DMS 273 (cell line): ENCODE measurements around the gene TAMALIN.

Experiments
- DNase-seq: peaks from one replicate; lab custom pipeline; 2025; ENCODE audit not compliant: unreplicated experiment; lab: John Stamatoyannopoulos, UW

Gene TAMALIN

DNA sequence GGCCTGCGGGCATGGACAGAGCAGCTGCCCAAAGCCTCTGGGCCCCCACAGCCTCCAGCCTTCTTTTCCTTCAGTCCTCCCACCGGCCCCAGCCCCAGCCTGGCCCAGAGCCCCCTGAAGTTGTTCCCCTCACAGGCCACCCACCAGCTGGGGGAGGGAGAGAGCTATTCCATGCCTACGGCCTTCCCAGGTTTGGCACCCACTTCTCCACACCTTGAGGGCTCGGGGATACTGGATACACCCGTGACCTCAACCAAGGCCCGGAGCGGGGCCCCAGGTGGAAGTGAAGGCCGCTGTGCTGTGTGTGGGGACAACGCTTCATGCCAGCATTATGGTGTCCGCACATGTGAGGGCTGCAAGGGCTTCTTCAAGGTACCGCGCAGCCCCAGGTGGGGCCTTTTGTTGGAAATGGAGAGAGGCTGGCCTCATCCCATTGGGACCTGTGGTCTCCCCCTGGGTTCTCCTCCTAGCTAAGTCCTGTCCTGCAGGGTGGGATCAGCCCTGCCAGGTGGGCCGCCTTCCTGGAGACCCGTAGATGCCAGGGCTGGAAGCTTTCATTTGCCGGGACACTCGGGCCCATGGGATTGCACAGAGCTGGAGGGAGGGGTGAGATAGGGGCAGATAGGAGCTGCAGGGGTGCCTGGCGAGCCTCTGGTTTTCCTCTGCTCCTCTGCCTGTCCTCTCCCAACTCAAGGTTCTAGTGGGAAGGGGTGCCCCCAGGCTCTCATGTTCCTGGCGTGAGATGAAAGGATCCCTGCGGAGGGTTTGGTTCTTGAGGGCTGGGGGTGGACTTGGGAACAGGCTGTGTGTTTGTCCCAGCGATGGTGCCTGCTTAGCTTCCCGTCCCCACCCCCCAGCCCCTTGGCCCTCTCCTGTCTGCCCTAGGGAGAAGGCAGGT is 48.3 kb downstream of the TAMALIN start:
- no peak for DNase-seq

DNA sequence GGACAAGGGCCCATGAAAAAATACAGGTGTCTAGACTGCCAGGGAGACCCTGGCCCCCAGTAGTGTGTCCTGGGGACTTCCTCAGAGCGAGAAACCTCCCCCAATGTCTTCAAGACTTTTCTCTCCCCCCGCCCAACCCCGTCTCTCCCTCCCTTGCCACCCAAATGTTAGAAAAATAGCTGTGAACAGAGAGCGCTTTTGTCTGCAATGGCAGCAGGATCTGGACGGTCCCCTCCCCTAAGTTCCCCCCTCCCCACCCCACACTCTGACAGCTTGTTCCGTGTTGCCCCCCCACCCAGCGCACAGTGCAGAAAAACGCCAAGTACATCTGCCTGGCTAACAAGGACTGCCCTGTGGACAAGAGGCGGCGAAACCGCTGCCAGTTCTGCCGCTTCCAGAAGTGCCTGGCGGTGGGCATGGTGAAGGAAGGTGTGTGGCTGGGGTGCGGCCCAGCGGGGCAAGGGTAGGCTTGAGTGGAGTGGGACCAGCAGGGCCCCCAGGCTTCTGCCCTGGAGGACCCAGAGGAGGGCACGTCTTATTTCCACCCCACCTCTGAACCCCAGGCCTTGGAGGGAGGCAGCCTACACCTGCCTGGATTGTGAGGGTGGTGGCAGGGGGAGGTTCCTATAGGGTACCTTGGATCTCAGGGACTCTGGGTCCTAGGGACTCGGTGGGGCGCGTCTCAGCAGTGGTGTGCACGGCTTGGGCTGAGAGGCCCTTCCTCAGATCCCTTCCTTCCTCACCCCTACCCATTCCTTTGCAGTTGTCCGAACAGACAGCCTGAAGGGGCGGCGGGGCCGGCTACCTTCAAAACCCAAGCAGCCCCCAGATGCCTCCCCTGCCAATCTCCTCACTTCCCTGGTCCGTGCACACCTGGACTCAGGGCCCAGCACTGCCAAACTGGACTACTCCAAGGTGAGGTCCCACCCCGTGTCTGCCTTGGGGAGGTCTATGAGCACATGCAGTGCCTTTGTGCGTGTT is 49.3 kb downstream of the TAMALIN start:
- DNase-seq, result no peak

DNA sequence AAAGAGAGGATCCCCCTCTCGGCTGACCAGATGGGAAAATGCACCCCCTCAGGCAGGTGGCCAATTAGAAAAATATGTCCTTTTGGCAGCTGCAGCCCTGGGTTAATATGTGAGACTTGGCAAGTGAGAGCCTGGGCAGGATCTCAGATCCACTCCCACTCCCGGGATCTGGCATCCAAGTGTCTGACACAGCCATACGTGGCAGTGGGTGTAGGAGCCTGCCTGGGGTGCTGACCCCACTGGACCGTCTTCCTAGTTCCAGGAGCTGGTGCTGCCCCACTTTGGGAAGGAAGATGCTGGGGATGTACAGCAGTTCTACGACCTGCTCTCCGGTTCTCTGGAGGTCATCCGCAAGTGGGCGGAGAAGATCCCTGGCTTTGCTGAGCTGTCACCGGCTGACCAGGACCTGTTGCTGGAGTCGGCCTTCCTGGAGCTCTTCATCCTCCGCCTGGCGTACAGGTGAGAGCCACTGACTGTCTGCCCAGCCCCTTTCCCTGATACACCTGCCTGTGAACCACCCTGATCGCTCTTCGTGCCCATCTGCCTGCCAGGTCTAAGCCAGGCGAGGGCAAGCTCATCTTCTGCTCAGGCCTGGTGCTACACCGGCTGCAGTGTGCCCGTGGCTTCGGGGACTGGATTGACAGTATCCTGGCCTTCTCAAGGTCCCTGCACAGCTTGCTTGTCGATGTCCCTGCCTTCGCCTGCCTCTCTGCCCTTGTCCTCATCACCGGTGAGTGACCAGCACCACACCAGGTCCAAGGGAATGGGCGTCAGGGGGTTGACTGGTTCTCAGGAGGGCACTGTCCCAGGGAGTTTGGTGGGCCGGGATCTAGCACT is 50.3 kb downstream of the TAMALIN start:
- peak; percentile 36 for DNase-seq

DNA sequence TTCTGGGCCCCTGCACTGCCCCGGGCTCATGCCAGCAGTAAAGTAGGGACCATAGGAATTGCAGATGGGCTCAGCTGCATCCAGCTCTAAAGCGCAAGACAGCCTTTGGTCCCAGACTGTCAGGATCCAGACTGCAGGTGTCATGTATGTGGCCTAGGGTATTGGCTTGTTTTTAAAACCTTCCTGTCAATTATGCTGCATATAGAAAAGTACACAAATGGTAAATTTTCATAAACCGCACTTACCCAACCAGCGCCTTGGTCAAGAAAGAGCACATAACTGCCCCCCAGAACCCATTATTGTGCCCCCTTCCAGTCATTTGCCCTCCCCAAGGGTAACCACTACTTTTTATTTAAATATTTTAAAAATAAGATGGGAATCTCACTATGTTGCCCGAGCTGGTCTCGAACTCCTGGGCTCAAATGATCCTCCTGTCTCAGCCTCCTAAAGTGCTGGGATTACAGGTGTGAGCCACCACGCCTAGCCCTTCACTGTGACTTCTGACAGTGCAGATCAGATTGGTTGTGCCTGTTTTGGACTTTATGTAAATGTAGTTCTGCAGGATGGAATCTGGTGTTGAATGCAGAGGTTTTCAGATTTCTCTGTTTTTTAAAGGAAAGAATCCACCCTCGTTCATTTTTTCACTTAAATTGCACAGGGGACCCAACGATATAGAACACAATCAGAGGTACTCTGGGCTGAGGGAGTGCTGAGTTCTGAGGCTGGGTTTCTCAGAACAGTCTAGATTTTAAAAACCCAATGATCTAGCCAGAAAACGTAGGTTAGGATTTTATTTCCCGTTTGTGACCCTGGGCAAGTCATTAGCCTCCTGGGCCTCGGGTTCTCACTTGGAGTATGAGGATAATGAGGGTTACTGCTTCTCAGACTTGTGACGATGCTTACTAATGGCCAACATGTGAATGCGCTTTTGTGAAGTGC is 51.2 kb downstream of the TAMALIN start:
- no peak for DNase-seq

DNA sequence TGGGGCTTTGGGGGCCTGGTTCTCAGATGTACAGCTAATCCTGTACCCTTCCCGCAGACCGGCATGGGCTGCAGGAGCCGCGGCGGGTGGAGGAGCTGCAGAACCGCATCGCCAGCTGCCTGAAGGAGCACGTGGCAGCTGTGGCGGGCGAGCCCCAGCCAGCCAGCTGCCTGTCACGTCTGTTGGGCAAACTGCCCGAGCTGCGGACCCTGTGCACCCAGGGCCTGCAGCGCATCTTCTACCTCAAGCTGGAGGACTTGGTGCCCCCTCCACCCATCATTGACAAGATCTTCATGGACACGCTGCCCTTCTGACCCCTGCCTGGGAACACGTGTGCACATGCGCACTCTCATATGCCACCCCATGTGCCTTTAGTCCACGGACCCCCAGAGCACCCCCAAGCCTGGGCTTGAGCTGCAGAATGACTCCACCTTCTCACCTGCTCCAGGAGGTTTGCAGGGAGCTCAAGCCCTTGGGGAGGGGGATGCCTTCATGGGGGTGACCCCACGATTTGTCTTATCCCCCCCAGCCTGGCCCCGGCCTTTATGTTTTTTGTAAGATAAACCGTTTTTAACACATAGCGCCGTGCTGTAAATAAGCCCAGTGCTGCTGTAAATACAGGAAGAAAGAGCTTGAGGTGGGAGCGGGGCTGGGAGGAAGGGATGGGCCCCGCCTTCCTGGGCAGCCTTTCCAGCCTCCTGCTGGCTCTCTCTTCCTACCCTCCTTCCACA is 52.0 kb downstream of the TAMALIN start:
- peak; percentile 90 for DNase-seq

DNA sequence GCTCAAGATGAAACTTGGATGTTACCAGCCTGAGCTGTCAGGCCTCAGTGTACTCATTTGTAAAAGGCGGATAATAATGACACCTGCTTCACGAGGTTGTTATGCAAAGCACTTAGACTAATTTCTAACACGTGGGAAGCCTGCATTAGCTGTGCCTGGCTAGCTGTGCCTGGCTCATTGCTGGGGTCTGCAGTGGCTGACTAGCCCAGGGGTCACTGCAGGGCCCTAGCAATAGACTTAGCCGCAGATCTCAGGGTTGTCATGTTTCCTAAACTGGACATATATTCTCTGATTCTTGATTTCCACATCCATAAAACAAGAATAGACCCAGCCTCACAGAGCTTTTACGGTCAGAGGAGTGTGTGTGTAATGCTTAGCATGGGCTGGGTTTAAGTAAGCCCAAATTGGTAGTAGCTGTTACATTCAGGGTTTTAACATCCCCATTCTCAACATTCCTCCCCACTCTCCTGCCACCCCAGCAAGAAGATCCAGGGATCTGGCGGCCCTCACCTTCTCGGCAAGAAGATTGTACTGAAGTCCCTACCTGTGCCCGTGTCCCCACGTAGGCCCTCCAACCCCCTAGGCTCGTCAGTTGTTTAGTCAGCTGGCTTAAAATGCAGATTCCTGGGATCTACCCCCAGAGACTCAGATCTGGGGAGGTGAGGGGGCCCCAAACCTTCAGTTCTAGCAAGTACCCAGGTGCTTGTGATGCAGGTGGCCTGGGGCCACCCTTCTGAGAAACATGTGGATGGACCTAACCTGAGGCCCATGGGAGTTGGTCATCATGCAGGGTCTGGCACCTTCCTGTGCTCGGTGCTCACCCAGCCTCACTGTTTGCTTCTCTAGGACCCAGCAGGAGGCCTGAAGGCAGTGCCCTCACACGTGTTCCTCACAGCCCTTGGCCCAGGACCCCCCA is 53.1 kb downstream of the TAMALIN start:
- no peak for DNase-seq

DNA sequence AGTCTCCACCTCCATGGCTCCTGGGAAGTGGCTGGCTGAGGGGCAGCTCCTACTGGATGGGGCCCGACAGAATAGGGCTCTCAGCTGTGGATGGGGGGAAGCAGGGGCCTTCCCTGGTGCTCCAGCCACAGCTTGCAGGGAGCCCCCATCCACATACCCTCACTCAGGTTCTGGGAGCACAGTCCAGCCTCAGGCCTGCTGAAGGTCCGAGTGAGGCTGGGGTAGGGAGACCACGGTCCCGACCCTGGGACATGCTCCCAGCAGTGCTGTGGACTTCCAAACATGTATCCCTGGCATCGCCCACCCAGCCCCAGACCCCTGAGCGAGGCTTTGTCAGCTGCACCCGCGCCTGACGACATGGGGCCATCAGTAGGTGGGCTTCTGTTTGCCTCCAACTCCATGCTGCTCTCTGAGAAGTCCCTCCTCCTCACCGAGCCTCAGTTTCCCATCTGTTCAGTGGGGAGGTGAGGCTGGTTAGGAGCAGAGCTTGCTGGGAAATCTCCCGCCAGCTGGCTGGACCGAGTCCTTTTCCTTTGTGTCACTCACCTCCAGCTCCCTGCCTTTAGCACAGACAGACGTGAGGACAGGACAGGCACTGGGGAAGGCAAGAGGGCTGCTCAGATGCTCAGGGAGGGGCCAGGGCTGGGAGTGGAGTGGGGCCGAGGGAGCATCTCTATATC is 53.9 kb downstream of the TAMALIN start:
- DNase-seq, result no peak

DNA sequence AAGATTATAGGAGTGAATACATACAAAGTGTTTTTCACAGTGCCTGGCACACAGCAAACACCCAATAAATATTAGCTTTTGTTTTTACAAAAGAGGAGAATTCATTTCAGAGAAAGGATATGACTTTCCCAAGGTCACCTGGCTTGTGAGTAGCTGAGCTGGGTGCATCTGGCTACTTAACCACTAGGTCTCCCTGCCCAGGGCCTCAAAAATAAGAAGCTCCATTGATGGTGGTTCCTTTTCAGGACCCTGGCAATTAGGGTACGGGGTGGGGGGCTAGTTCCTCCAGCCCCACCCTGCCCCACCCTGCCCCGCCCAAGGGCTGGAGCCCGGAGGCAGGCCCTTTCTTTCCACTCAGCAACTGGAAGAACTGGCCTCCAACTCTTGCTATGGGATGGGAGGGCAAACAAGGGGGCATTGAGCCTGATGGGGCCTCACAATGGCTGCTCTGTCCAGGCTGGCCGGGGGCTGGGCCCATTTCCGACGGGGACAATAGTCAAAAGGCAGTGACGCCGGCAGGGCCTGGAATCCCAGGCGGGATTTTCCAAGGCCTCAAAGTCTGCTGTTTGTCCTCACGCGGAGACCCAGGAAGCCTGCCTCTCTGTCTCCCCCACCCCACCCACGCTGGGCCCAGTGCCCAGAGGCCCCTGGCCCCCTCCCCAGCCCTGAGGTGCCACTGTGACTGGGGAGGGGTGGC is 54.9 kb downstream of the TAMALIN start:
- DNase-seq, result no peak

DNA sequence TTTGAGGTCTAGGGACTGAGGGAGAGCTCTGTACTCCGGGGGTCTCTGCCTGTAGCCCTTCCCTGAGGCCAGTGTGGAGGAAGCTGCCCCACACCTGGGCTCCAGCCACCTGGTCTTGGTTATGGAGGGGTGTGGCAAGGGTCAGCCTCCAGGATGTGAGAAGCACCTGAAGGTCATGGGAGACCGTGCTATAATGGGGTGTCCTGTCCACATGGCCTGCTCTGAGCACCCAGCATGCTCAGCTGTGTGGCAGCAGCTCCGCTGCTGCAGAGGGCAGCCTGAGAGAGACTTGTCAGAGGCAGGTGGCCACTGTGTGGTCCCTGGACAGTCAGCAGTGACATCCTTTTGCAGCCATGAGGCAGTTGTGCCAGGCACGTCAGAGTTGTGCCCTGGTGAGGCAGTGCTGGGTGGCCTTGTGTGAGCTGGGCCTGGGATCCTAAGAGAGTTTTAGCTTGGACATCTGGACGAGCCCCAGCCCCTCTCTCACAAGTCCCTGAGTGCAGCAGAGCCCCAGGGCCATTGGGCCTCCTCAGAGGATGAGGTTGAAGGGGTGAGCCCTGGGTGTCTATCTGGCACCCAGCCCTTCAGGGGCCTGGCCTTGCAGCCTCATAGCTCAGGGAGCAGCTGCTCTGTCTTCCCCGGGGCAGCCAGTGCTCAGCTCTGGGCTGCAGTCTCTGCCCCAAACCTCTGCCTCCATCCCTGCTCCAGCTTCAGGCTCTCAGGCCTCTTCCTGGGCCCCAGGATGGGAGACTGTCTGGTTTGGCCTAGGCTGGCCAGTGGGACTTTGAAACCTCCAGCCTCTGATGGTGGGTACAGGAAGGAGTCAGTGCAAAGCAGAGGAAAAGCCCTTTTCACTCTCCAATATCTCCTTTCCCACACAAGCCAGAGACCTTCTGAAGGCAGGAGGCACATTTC is 55.7 kb downstream of the TAMALIN start:
- DNase-seq, result no peak

DNA sequence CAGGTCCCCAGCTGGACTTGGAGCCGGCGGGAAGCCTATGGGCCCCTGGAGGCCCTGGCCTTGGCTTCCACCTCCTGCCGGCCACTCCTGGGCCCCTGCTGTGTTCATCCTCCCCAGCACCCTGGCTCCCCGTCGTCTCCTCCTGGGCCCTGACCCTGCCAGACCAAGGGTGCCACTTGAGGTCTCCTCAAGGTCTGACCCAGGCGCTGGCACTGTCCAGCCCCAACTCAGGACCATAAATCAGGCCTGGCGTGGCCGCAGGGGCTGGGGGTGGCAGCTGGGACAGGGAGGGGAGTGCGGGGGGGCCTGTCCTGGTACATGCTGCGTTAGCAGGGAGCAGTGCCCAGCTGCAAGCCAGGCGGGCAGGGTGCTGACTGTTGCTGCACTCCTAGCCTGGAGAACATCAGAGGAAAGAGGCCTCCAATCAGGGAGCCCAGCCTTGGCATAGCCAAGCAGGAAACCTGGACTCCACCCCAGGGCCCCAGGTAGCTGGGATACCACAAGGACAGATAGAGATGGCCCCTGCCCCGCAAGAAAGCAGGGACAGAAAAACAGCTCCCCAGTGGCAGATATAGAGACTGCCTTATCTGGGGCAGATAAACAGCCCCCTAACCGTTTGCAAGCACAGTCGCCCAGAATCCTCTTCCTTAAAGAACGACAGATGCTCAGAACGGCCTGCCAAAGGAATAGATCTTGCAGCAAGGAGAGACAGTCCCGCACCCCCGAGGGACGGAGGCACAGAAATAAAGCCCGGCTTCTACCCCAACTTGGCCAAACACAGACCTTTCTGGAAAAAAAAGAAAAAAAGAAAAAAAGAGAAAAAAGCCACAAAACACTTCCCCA is 56.6 kb downstream of the TAMALIN start:
- peak; percentile 43 for DNase-seq

DNA sequence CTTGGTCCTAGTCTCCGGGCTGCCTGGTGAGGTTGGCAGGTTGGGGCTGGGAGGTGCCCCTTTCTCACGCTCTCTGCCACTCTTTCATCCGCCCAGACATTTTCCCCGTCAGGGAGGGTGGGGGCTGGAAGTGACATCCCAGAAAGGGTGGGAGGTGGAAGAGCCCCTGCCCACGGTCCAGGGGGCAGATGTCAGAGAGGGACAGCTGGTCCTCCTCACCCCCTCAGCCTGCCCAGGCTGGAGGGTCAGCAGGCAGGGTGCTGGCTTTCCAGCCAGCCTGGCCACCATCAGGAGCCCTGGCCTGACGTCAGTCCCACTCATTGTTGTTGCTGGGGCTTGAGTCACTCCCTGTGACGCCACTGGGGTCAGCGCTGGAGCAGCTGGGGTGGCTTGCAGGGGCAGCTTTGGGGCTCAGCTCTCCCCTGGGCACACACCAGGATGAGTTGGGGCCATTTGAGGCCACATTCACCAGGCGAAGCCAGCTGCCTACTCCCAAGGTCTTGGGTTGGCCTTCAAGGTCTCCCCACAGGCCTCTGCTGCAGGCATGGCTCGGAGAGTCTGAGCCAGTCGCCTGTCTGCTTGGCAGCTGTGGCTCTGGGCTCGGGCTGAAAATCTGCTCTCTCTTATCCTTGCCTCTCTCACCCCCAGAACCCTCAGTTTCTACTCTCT is 57.4 kb downstream of the TAMALIN start:
- DNase-seq, result peak; percentile 27
